ENCODE results near the gene CCDC183.
"Not testable (repeated sequence)": the region's sequence is repeated elsewhere in the genome, so short reads cannot be mapped to it uniquely, and the experiment has no call there.

CCDC183 gene

DNA sequence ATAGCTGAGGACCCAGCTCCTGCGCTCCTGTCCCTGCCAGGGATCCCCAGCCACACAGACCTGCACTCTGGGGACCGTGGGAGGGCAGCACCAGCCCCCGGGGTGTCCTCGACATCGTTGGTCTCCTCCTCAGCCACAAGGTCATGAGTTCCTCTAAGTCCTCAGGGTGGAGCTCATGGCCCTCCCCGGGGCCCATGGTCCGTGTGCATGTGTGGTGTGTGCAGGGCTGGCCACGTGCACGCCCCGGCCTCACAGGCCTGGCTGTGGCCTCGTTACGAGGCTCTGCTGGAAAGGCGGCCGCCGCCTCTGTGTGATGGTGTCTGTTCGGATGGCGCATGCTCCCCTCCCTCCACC lies 30.0 kb downstream of the CCDC183 start:
- no peak for DNase-seq

GRCh38 chr9:136826703-136827582 lies 30.8 kb downstream of the CCDC183 start:
- no peak for DNase-seq

- no peak for DNase-seq
Observed at GRCh38 chr9:136827794-136828473, 31.8 kb downstream of the CCDC183 start.

GRCh38 chr9:136828474-136829140 lies 32.5 kb downstream of the CCDC183 start:
- DNase-seq: no peak

DNA sequence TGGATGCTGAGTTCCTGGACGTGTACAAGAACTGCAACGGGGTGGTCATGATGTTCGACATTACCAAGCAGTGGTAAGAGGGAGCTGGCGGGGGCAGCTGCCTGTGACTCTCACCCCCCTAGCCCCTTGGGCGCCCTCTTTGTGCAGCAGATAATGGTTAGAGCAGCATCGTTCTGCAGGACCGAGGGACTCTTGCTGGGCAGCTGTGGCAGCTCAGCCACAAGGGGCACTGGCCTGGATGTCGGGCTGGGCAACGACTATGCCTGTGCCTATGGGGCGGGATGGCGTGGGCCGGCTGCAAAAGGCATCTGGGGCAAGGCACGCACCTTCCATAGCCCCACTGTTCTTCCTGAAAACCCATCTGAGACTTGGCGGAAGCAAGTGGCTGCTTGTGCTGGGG lies 33.3 kb downstream of the CCDC183 start:
- DNase-seq: no peak

DNA sequence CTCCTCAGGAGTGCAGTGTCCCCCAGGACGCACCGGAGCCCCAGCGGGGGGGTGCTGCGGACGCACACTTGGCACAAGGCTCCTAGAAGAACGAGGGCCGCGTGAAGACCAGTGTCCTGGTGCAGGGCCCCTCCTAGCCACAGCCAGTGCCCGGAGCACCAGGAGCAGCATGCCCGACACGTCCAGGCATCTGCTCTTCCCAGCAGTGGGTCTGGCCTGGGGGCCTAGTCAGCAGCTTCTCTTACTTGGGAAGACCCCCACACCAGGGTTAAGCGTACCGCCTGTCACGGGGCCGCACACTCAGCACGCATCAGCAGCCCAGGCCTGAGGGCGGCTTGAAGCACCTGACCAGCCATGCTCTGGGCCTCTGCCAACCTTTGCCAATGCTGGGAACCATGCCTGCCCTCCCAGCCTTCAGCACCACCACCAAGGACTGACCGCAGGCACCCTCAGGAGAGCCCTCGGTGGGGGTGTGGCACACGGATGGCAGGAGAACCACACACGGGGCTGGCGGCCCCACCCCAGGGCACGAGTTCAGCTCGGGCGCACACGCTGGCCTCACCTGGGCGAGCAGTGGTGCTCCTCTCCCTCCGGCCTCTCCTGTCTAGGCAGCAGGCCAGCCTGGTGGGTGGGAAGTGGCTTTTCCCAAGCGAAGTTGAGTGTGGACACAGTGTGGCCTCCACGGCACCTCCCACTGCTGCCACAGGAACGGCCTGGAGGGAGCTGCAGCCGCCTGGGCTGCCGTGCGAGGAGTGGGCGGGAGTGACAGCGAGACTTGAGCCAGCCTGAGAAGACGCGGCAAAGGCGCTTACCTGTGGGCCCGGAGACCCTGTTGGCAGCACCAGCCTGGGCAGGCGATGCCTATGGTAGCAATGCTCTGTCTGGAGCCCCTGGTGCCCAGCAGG lies 34.1 kb downstream of the CCDC183 start:
- DNase-seq: no peak

GRCh38 chr9:136831002-136831719 lies 35.0 kb downstream of the CCDC183 start:
- DNase-seq: no peak

DNA sequence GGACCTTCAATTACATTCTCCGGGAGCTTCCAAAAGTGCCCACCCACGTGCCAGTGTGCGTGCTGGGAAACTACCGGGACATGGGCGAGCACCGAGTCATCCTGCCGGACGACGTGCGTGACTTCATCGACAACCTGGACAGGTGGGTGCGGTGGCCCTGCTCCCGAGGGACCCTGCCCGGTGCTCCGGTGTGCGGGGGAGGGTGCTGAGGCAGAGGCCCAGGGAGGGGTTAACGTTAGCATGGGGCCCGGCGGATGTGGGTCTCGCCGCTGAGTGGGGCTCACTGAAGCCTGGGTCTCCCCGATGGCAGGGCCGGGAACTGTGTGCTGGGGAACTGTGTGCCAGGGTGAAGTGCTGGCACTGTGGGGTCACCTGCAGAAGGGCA lies 35.6 kb downstream of the CCDC183 start:
- DNase-seq: no peak

GRCh38 chr9:136832581-136832980 lies 36.4 kb downstream of the CCDC183 start:
- no peak for DNase-seq

DNA sequence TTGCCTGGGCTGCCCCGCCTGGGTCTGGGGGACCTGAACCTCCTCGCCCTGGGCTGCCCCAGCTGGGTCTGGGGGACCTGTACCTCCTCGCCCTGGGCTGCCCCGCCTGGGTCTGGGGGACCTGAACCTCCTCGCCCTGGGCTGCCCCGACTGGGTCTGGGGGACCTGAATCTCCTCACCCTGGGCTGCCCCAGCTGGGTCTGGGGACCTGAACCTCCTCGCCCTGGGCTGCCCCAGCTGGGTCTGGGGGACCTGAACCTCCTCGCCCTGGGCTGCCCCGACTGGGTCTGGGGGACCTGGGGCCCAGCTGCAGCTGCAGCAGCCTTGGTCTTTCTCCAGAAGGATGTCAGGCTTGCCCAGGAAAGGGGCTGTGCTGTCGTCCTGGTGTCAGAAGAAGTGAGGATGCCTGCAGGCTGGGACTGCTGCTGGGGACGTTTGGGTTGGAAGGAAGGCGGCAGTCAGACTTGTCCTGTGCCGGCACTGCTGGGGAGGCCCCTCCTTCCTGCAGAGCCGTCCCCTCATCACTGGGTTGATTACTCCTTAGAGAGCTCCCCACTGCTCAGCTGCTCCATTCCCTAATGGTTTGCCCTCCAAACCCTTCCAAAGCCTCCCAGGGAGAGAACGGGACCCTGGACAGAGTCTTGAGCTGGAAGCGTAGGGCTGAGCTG lies 37.4 kb downstream of the CCDC183 start:
- DNase-seq: not testable (repeated sequence)

DNA sequence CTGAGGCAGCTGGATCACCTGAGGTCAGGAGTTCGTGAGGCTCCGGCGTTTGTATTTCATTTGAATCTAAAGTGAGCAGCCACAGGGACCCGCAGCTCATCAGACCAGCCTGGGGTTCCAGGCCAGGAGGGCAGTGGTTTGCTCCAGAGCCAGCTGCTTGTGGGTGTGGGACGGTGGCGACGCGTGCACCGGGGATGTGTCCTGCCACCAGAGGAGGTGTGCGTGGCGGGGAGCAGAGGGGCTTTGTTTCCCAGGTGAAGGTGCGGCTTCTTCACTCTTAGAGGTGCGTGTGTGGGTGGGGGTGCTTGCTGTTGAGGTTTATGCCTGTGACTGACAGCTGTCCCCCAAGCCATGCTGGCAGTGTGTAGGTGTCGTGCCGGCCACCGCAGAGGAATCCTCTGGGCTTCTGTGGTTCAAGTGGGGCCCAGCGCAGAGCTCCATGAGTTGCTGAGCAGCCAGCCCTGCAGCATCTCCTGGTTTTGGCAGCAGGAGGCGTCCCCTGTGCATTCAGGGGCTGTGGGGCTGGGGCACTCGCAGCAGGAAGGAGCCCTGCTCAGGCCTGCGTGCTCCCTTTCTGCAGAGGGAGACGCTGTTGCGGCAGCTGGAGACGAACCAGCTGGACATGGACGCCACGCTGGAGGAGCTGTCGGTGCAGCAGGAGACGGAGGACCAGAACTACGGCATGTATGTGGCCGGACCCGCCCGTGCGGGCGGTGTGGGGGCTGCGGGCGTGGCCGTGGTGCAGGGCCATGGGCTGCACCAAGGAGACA lies 39.2 kb downstream of the CCDC183 start:
- DNase-seq: no peak

DNA sequence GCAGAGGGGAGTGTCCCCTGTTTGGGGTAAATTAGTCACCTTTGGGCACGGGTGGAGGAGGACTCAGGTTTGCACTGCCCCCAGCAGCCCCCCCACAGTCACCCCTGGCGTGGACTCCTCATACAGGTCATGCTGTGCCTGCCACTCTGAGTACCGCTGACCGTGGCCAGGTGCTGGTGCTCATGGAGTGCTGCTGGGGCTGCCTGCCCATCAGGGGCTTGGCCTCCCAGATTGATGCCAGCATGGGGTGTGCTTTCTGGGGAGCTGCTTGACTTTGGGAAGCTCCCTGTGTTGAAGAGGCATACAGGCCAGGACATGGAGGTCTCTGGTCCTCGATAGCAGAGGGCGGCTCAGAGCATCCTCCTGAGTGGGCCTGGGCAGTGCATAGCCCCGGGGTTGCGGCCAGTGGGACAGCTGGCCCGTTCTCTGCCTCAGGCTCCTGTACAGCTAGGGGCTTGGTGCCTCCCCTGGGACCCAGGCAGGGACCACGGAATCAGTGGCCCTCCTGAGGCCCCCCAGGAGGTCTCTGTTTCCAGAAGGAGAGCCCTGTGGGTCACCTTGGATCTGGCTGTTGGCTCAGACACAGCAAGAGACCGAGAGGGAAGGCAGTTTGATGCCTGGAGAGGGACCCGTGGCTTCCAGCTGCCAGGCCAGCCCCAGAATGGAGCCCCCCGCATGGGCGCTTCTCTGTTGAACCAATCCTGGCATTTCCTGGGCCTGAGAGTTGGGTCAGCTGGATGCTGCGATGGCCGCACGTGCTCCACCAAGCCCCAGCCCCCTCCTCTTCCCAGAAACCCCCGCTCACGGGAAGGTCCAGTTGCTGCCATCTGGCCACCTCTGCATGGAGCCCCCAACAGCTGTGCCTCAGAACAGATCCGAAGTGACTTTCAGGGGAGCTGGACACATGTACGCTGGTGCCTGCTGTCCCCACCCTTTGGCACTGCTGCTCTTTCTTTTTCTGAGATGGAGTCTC lies 40.1 kb downstream of the CCDC183 start:
- DNase-seq: no peak

DNA sequence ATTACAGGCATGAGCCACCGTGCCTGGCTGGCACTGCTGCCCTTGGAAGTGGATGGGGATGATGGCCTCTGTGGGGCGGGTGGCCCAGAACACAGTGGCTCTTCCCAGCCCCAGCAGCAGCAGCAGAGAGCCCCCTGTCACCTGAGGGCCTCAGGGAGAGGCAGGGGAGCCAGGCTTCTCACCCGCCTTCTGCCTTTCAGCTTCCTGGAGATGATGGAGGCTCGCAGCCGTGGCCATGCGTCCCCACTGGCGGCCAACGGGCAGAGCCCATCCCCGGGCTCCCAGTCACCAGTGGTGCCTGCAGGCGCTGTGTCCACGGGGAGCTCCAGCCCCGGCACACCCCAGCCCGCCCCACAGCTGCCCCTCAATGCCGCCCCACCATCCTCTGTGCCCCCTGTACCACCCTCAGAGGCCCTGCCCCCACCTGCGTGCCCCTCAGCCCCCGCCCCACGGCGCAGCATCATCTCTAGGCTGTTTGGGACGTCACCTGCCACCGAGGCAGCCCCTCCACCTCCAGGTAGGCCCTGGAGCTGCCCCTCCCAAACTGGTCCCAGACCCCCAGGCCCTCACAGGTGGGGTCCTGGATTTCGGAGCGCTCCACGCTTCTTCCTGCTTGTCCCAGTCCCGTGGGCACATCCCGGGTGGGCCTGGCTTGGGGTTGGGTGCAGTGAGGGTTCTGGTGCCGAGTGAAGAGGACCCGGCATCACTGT lies 41.2 kb downstream of the CCDC183 start:
- no peak for DNase-seq

- not testable (repeated sequence) for DNase-seq
Observed at GRCh38 chr9:136837856-136838277, 41.7 kb downstream of the CCDC183 start.

GRCh38 chr9:136838314-136839228 lies 42.4 kb downstream of the CCDC183 start:
- no peak for DNase-seq

DNA sequence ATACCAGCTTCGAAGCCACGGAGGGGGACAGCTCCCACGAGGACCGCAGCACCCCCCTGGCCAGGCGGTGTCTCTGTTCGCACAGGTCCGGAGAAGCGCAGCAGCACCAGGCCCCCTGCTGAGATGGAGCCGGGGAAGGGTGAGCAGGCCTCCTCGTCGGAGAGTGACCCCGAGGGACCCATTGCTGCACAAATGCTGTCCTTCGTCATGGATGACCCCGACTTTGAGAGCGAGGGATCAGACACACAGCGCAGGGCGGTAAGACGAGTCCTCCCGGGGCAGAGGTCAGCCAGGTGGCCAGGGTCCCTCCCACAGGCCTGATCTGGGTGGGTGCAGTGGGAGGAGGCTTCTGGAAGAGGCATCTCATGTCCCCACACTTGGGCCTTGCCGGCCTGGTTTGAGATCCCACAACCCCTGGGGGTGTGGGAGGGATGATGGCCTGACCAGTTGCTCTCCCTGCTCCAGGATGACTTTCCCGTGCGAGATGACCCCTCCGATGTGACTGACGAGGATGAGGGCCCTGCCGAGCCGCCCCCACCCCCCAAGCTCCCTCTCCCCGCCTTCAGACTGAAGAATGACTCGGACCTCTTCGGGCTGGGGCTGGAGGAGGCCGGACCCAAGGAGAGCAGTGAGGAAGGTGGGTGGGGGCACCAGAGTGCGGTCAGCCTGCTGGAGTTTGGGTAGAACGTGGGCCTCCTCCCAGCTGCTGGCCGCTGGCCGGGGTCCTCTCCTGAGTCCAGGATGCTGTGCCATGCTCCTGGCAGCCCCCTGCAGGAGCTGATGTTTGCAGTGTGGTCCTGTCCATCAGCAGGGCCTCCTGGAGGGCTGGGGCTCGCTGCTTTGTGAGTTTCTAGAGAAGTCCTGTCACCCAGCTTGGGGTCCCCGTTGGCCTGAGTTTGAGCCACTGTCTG lies 43.3 kb downstream of the CCDC183 start:
- no peak for DNase-seq
